ENCODE data around the gene ANKS6. TPM values are rescaled to one million over a fixed set of nuclear protein-coding genes. Genes with fewer than 3 reads are reported as not detected.

ANKS6 gene
- total and polyA plus RNA-seq, 4 donors: 16.7 to 35.5 (median 25.0) TPM

- Histone ChIP-seq H3K36me3 (ENCODE audit: control insufficient read depth in 4 of 4, insufficient read depth in 4 of 4, low read length in 4 of 4) (no peaks in the 10 kb centered on the region), H3K4me1 (ENCODE audit: control insufficient read depth in 5 of 5, insufficient read depth in 5 of 5, low read length in 5 of 5) (peaks cover 0 to 8% (median 4%) of the 10 kb centered on the region in 5 donors), H3K27ac (ENCODE audit: low read depth in 1 of 2, low read length in 1 of 2) (no peak overlapping the region), H3K9ac (ENCODE audit: insufficient read depth in 1 of 2, low read length in 2 of 2) (no peak overlapping the region), H3K4me3 (no peak overlapping the region), H3K27me3 (ENCODE audit: control insufficient read depth in 3 of 3, insufficient read depth in 3 of 3, low read length in 2 of 3) (no peaks in the 10 kb centered on the region), H3K9me3 (ENCODE audit: control insufficient read depth in 4 of 4, insufficient read depth in 3 of 4, low read length in 3 of 4) (no peaks in the 10 kb centered on the region)
- no peak for DNase-seq
- TF ChIP-seq, protein P1, sequence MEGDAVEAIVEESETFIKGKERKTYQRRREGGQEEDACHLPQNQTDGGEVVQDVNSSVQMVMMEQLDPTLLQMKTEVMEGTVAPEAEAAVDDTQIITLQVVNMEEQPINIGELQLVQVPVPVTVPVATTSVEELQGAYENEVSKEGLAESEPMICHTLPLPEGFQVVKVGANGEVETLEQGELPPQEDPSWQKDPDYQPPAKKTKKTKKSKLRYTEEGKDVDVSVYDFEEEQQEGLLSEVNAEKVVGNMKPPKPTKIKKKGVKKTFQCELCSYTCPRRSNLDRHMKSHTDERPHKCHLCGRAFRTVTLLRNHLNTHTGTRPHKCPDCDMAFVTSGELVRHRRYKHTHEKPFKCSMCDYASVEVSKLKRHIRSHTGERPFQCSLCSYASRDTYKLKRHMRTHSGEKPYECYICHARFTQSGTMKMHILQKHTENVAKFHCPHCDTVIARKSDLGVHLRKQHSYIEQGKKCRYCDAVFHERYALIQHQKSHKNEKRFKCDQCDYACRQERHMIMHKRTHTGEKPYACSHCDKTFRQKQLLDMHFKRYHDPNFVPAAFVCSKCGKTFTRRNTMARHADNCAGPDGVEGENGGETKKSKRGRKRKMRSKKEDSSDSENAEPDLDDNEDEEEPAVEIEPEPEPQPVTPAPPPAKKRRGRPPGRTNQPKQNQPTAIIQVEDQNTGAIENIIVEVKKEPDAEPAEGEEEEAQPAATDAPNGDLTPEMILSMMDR (IDR thresholded peaks at IDR 0.05; ENCODE audit: control extremely low read depth, extremely low read depth): no peak
- WGBS, 2 donors: 69 to 72% methylated on average over 2 of the region's 2 CpGs
- ATAC-seq (ENCODE audit: insufficient read depth, low FRiP score): no peak
These were observed 14.8 kb upstream of the ANKS6 start for GRCh38 chr9:98811051-98811650.

- no peaks in the 10 kb centered on the region for H3K27me3 ChIP-seq (ENCODE audit: control insufficient read depth in 3 of 3, insufficient read depth in 3 of 3, low read length in 2 of 3)
- peak overlapping the region in 1 of 2 donors; percentile 49 for H3K27ac ChIP-seq (ENCODE audit: low read depth in 1 of 2, low read length in 1 of 2)
These were observed 13.9 kb upstream of the ANKS6 start for GRCh38 chr9:98810102-98810842.

GRCh38 chr9:98809311-98810101 lies 13.2 kb upstream of the ANKS6 start:
- no peaks in the 10 kb centered on the region for H3K27me3 ChIP-seq (ENCODE audit: control insufficient read depth in 3 of 3, insufficient read depth in 3 of 3, low read length in 2 of 3)
- no peaks in the 10 kb centered on the region for H3K36me3 ChIP-seq (ENCODE audit: control insufficient read depth in 4 of 4, insufficient read depth in 4 of 4, low read length in 4 of 4)
- no peak overlapping the region for H3K4me3 ChIP-seq
- H3K9me3 ChIP-seq (ENCODE audit: control insufficient read depth in 4 of 4, insufficient read depth in 3 of 4, low read length in 3 of 4): no peaks in the 10 kb centered on the region
- WGBS, 2 donors: 57 to 69% methylated on average over 9 of the region's 9 CpGs
- H3K9ac ChIP-seq (ENCODE audit: insufficient read depth in 1 of 2, low read length in 2 of 2): no peak overlapping the region
- no peak for ATAC-seq (ENCODE audit: insufficient read depth, low FRiP score)
- peak overlapping the region in 1 of 2 donors; percentile 49 for H3K27ac ChIP-seq (ENCODE audit: low read depth in 1 of 2, low read length in 1 of 2)
- TF ChIP-seq, protein P1 (IDR thresholded peaks at IDR 0.05; ENCODE audit: control extremely low read depth, extremely low read depth): no peak
- peak in 1 of 3 donors; percentile 40 for DNase-seq
- peaks cover 0 to 12% (median 4%) of the 10 kb centered on the region in 5 donors for H3K4me1 ChIP-seq (ENCODE audit: control insufficient read depth in 5 of 5, insufficient read depth in 5 of 5, low read length in 5 of 5)

More at GRCh38 chr9:98810102-98810842, 13.9 kb upstream of the ANKS6 start:
- H3K4me1 ChIP-seq (ENCODE audit: control insufficient read depth in 5 of 5, insufficient read depth in 5 of 5, low read length in 5 of 5): peaks cover 0 to 8% (median 4%) of the 10 kb centered on the region in 5 donors
- H3K9me3 ChIP-seq (ENCODE audit: control insufficient read depth in 4 of 4, insufficient read depth in 3 of 4, low read length in 3 of 4): no peaks in the 10 kb centered on the region
- no peak overlapping the region for H3K4me3 ChIP-seq
- H3K36me3 ChIP-seq (ENCODE audit: control insufficient read depth in 4 of 4, insufficient read depth in 4 of 4, low read length in 4 of 4): no peaks in the 10 kb centered on the region
- 71 to 78% methylated on average over 3 of the region's 3 CpGs for WGBS, 2 donors
- no peak for DNase-seq
- TF ChIP-seq, protein P1 (IDR thresholded peaks at IDR 0.05; ENCODE audit: control extremely low read depth, extremely low read depth): no peak
- ATAC-seq (ENCODE audit: insufficient read depth, low FRiP score): no peak
- no peak overlapping the region for H3K9ac ChIP-seq (ENCODE audit: insufficient read depth in 1 of 2, low read length in 2 of 2)

Data from lung (tissue), 12 donors.